Spinal cord (tissue), 10 donors: ENCODE measurements around the gene TSHZ2. TPM values are rescaled to one million over a fixed set of nuclear protein-coding genes. Genes with fewer than 3 reads are reported as not detected.

Source experiments
- DNase-seq, 6 donors: peaks; one replicate each; pipeline versions ENCODE4 v3.0.0 to v3.0.0-alpha.2; 2013 to 2015; ENCODE audit warnings: low spot score in 6 of 6, low read depth in 4 of 6
- H3K27ac ChIP-seq: one replicate; pipeline ENCODE4 v1.5.1; 2013; ENCODE audit warnings: low read depth, low read length, control low read depth
- H3K27me3 ChIP-seq: one replicate; pipeline ENCODE4 v1.6.1; 2013; ENCODE audit warnings: low read length; ENCODE audit not compliant: control insufficient read depth, insufficient read depth
- H3K36me3 ChIP-seq: one replicate; pipeline ENCODE4 v1.6.1; 2013; ENCODE audit warnings: low read length; ENCODE audit not compliant: control insufficient read depth, insufficient read depth
- H3K4me1 ChIP-seq: one replicate; pipeline ENCODE4 v1.6.1; 2013; ENCODE audit warnings: low read length; ENCODE audit not compliant: control insufficient read depth, insufficient read depth
- H3K4me3 ChIP-seq: one replicate; pipeline ENCODE4 v1.5.1; 2013; ENCODE audit warnings: low read depth, low read length, control low read depth
- H3K9me3 ChIP-seq: one replicate; pipeline ENCODE4 v1.6.1; 2013; ENCODE audit warnings: low read length; ENCODE audit not compliant: control insufficient read depth, insufficient read depth
- WGBS: methylation state at CpG from one replicate; pipeline ENCODE4 v1.1.5; 2013; ENCODE audit warnings: missing lambda C conversion rate; ENCODE audit not compliant: insufficient coverage; 5-methylcytosine and 5-hydroxymethylcytosine counted together
- polyA plus RNA-seq, 2 donors: library from polyadenylated mRNA; unstranded; fragments of 120-200 nt; gene quantifications; one replicate each; pipeline ENCODE4 v1.2.1, GENCODE V29; 2013; ENCODE audit not compliant: insufficient read length in 2 of 2
- total RNA-seq, 2 donors: library from RNA; depleted of rRNA in 1 of 2; stranded (reverse); fragments of 120-200 nt in 1 of 2; fragments of >200 nt in 1 of 2; gene quantifications; one replicate each; pipeline versions ENCODE4 v1.2.3 to v1.2.4, GENCODE V29; 2013 to 2014
- donor health status: healthy.

Gene TSHZ2
- total and polyA plus RNA-seq, 4 donors = 11.8 to 33.0 (median 25.7) TPM

DNA sequence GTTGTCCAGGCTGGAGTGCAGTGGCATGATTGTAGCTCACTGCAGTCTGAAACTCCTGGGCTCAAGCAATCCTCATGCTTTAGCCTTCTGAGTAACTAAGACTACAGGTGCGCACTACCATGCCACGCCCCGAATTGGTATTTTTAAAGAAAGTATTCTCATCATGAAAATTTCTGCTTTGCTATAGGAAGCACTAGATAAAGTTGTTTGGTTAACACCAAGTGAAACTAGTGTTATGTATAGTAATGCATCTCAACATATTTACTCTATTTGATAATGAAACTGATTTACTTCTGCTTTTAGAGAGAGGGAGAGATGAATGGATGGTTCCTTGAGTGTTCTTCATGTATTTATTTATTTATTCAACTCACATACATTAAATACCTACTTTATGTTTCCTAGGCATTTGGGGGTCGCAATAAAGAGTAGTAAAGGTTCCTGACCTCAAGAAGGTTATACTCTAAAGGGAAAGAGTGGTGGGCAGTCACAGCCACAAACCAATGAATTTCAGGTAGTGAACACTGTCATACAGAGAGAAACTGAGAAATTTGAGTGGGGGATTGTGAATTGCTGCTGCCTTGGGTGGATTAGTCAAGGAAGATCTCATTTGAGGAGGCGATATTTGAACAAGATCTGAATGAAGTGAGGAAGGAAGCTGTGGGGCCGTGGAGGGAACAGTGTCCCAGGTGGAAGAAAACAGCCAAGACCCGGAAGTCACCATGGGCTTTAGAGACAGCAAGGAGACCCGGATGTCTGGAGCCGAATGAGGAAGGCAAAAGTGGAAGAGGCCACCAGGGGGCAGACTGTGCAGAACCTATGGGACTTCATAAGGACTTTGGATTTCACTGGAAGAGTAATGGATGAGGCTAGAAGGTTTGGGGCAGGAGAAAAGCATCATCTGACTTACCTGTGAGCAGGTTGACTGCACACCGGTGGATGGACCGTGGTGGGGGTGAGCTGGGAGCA lies 185.6 kb downstream of the TSHZ2 start:
- no peak for DNase-seq
- H3K36me3 ChIP-seq = no peaks in the 10 kb centered on the region
- WGBS = 90% methylated on average over 7 of the region's 11 CpGs
- H3K9me3 ChIP-seq = no peaks in the 10 kb centered on the region
- no peak overlapping the region for H3K27ac ChIP-seq
- no peaks in the 10 kb centered on the region for H3K27me3 ChIP-seq
- no peaks in the 10 kb centered on the region for H3K4me1 ChIP-seq
- no peak overlapping the region for H3K4me3 ChIP-seq

DNA sequence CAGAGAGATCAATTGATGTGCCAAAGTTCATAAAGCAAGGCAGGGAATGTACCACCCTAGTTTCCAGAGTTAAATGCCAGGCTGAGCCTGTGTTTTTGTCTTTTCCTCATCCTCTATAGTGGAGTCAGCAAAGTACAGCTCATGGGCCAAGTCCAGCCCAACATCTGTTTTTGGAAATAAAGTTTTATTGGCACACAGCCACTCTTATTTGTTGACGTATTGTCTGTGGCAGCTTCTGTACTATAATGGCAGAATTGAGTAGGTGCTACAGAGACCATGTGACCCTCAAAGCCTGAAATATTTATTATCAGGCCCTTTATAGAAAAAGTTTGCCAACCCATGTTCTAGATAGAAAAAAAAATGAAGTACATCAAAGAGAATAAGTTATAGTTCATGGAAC lies 187.0 kb downstream of the TSHZ2 start:
- no peaks in the 10 kb centered on the region for H3K9me3 ChIP-seq
- no peaks in the 10 kb centered on the region for H3K36me3 ChIP-seq
- no peak overlapping the region for H3K27ac ChIP-seq
- no peak for DNase-seq
- H3K4me3 ChIP-seq = no peak overlapping the region
- WGBS = no CpG with 5 or more reads among the region's 1 CpG
- H3K4me1 ChIP-seq = no peaks in the 10 kb centered on the region
- H3K27me3 ChIP-seq = no peaks in the 10 kb centered on the region

GRCh38 chr20:53161073-53161472 lies 188.9 kb downstream of the TSHZ2 start:
- DNase-seq = no peak

GRCh38 chr20:53161473-53161872 lies 189.3 kb downstream of the TSHZ2 start:
- Histone ChIP-seq H3K27me3 (no peaks in the 10 kb centered on the region), H3K36me3 (no peaks in the 10 kb centered on the region), H3K4me3 (no peak overlapping the region), H3K4me1 (no peaks in the 10 kb centered on the region), H3K27ac (peak overlapping the region; percentile 58), H3K9me3 (no peaks in the 10 kb centered on the region)
- no CpG with 5 or more reads among the region's 4 CpGs for WGBS
- no peak for DNase-seq

More at GRCh38 chr20:53161073-53161472, 188.9 kb downstream of the TSHZ2 start:
- H3K9me3 ChIP-seq = no peaks in the 10 kb centered on the region
- H3K4me1 ChIP-seq = no peaks in the 10 kb centered on the region
- no peaks in the 10 kb centered on the region for H3K27me3 ChIP-seq
- 100% methylated on average over 2 of the region's 3 CpGs for WGBS
- no peaks in the 10 kb centered on the region for H3K36me3 ChIP-seq
- H3K4me3 ChIP-seq = no peak overlapping the region
- H3K27ac ChIP-seq = no peak overlapping the region

GRCh38 chr20:53162251-53162835 lies 190.2 kb downstream of the TSHZ2 start:
- WGBS = 33% methylated on average over 3 of the region's 13 CpGs

DNA sequence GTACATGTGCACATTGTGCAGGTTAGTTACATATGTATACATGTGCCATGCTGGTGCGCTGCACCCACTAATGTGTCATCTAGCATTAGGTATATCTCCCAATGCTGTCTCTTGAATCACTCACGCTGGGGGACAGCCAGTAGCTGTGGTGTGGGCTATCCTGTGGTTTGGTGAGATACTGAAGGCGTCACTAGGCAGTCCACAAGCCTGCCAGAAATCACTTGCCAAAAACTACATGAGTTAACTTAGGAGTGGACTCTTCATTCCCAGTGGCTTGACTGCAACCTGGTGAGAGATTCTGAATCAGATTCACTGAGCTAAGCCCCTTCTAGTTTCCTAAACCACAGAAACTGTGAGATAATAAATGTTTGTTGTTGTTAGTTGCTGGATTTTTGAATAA lies 191.3 kb downstream of the TSHZ2 start:
- Histone ChIP-seq H3K4me3 (no peak overlapping the region), H3K4me1 (no peaks in the 10 kb centered on the region), H3K9me3 (no peaks in the 10 kb centered on the region), H3K36me3 (no peaks in the 10 kb centered on the region), H3K27ac (no peak overlapping the region), H3K27me3 (no peaks in the 10 kb centered on the region)
- 92% methylated on average over 2 of the region's 3 CpGs for WGBS
- DNase-seq = no peak

More at GRCh38 chr20:53162251-53162835, 190.2 kb downstream of the TSHZ2 start:
- Histone ChIP-seq H3K4me3 (no peak overlapping the region), H3K27me3 (no peaks in the 10 kb centered on the region), H3K27ac (peak overlapping the region; percentile 58), H3K4me1 (no peaks in the 10 kb centered on the region), H3K36me3 (no peaks in the 10 kb centered on the region), H3K9me3 (no peaks in the 10 kb centered on the region)
- DNase-seq = peak in 2 of 6 donors; percentile 13 to 57

- Histone ChIP-seq H3K9me3 (no peaks in the 10 kb centered on the region), H3K36me3 (no peaks in the 10 kb centered on the region), H3K27me3 (no peaks in the 10 kb centered on the region)
Observed at GRCh38 chr20:53164072-53164471, 191.9 kb downstream of the TSHZ2 start.

DNA sequence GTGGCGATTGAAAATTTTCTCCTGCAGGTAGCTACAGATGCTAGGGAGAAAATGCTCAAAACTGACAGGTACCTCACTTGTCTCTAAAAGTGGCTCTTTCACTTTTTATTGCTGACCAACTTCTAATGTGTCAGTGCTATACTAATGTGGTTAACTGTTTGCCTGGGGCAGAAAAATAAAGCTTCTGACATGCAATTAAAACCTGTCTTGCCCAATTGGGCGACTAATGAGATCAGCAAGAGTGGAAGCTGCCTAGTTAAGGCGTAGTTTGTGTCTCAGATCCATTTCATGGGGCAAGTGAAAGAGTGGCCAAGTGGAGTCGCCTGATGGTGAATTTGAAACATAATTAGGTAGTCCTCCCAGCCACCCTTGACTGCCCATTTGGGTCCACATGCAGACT lies 193.3 kb downstream of the TSHZ2 start:
- WGBS = 100% methylated on average over 3 of the region's 4 CpGs
- H3K27ac ChIP-seq = no peak overlapping the region
- H3K36me3 ChIP-seq = no peaks in the 10 kb centered on the region

More at GRCh38 chr20:53164072-53164471, 191.9 kb downstream of the TSHZ2 start:
- no peak overlapping the region for H3K27ac ChIP-seq
- no peaks in the 10 kb centered on the region for H3K4me1 ChIP-seq
- no peak for DNase-seq
- no peak overlapping the region for H3K4me3 ChIP-seq

GRCh38 chr20:53168491-53168890 lies 196.3 kb downstream of the TSHZ2 start:
- Histone ChIP-seq H3K27me3 (no peaks in the 10 kb centered on the region), H3K36me3 (no peaks in the 10 kb centered on the region), H3K9me3 (no peaks in the 10 kb centered on the region), H3K4me1 (peaks cover 6% of the 10 kb centered on the region), H3K27ac (no peak overlapping the region), H3K4me3 (no peak overlapping the region)
- 80% methylated on average over 1 of the region's 1 CpG for WGBS
- DNase-seq = no peak

More for the DNA sequence above, 193.3 kb downstream of the TSHZ2 start:
- Histone ChIP-seq H3K27me3 (no peaks in the 10 kb centered on the region), H3K4me3 (no peak overlapping the region), H3K9me3 (no peaks in the 10 kb centered on the region), H3K4me1 (peaks cover 2% of the 10 kb centered on the region)
- peak in 1 of 6 donors; percentile 37 for DNase-seq
